ENCODE results near the gene MYH11.
"Not testable (repeated sequence)": the region's sequence is repeated elsewhere in the genome, so short reads cannot be mapped to it uniquely, and the experiment has no call there.

The MYH11 gene

DNA sequence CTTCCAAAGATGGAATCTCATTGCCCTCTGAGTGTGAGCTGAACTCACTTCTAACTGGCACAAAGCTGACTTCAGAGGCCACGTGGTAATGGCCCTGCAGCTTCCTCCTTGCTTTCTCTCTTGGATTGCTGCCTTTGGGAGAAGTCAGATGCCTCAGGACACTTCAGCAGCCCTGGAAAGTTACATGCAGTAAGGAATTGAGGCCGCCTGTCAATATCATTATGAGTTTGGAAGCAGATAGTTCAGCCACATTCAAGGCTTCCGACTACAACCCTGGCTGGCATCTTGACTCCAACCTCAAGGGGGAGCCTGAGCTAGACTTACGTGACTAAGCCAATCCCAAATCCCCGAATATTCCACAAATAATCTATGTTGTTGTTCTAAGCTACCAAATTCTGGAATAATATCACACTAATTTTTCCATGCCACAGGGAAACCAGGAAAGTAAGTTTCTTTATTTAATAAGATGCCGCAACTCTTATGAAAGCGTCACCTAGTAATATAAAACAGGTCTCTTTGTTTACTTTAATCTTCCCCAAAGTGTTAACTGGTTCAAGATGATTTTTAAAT is 18.0 kb upstream of the MYH11 start:
- DNase-seq = peak; percentile 36

DNA sequence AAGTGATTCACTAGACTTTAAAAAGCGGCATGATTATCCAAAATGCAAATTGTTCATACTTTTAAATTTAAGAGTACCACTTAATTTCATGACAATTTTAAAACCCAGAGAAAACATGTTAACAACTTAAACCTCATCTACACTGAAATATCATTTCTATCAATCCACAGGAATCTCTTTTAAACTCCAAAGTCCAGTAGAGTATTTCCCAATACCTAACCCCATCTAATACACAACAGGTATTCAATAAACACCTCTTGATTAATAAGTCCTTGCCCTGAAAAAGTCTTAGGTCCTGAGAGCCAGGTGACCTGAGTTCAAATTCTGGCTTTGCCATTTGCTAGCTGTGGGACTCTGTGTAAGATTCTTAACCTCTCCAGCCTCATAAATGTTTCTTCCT is 16.9 kb upstream of the MYH11 start:
- no peak for DNase-seq

DNA sequence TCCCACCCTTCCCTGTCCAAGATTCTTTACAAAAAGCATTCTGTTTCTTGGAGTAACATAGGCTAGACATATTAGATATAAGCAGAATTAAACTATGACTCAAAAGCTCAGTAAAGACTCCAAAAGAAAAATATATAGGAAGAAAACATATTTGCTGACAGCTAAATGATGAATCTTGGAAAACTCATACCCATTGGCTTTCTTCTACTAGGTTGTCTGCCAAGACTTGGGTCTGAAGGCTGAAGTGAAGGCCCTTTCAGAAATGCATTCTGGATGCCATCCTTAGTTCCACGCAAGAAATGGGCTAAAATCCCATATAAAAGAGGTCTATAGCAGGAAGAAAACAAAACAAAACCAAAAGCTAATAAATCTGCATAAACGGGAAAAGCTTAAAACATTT is 16.5 kb upstream of the MYH11 start:
- no peak for DNase-seq

DNA sequence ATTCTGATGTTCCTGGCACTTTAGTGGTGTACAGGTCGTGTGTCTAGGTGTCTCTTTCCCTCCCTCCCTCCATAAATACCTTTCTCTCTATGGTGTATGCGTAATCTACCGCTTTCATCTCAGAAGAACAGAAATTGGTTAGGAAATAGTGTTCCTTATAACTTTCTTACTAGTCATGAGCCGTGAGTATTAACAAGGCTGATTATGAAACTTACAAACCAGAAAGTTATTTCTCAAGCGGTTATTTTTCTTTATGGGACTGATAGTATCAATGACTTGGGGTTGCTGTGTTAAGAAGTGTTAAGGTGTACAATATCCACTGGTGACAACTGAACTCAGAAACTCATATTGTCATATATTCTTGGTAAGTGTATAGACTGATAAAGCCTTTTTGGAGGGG is 13.2 kb upstream of the MYH11 start:
- no peak for DNase-seq

DNA sequence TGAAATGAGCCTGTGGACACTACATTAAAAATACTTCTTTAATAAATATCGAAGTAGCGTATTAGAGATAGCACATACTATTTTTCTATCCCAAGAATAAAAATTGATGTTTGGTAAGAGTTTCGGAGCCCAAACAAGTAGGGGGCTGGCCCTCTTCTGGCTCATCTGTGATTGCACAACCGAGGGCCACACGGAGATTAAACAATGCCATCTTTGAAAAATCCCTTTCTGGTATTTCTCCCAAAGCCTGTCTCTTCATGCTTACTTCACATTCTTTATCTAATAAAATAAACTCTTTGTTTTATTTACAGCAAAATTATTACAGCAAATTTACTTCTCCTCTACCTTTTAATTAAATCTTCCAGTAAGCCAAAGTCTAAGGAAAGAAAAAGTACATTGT is 9.6 kb upstream of the MYH11 start:
- DNase-seq = no peak

GRCh38 chr16:15865742-15866141 is 8.9 kb upstream of the MYH11 start:
- DNase-seq = no peak

- no peak for DNase-seq
Measured at GRCh38 chr16:15864939-15865338, 8.1 kb upstream of the MYH11 start.

- no peak for DNase-seq
Measured at GRCh38 chr16:15861996-15862395, 5.2 kb upstream of the MYH11 start.

- DNase-seq = no peak
Measured at GRCh38 chr16:15858921-15859668, 2.3 kb upstream of the MYH11 start.

- DNase-seq = no peak
Measured at GRCh38 chr16:15857724-15858560, 1.1 kb upstream of the MYH11 start.

- no peak for DNase-seq
Measured at GRCh38 chr16:15856182-15856581, 646 bp downstream of the MYH11 start.

GRCh38 chr16:15855704-15856003 is 1.2 kb downstream of the MYH11 start:
- no peak for DNase-seq

DNA sequence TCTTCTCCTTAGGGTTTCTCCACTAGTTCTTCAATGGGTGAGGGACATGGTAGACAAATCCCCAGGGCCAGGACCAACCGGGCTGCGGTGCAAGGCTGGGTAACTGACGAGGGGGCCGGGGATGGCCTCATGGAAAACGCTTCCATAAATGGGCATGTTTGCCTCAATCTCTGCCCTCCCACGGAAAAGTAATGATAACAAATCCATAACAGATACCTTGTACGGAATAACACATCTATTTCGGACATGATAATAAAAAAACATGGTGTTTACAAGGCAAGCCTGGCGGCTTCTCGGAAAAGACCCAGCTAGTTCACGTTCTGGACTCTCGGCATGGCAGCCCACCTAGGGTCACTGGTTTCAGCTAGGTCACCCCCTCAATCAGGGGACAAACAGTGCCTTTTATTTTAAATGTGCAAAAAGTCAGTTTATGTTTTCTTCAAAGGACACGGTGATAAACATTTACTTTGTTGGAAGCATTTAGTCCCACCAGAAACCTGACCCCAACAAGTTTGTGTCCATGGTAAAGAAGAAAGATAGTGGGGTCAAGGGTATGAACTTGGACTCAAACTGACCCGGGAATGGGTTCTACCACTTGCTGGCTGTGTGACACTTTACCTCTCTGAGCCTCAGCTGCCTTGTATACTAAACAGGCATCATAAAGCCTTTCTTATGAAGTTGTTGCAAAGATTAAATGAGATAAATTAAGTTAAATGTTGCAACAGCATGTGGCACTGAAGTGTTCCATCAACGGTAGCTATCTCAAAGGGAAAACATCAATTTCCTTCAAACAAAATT is 1.7 kb downstream of the MYH11 start:
- DNase-seq = no peak

DNA sequence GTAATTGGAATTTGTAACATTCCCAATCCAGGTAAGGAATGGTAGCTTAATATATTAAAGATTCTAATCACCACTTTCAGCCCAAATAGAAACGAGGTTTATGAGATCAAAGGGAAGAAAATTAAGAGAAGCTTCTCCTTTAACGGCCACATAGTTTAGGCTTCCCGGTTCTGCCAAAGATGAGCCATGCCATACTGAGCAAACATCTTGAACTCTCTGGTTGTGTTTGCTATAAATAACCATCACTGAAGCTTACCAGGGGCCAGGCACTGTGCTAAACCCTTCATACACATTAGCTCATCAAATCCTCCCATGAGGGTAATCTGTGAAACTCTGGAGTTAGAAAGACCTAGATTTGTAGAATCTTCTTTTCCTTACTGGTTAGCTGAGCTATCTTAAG is 2.8 kb downstream of the MYH11 start:
- DNase-seq = no peak

DNA sequence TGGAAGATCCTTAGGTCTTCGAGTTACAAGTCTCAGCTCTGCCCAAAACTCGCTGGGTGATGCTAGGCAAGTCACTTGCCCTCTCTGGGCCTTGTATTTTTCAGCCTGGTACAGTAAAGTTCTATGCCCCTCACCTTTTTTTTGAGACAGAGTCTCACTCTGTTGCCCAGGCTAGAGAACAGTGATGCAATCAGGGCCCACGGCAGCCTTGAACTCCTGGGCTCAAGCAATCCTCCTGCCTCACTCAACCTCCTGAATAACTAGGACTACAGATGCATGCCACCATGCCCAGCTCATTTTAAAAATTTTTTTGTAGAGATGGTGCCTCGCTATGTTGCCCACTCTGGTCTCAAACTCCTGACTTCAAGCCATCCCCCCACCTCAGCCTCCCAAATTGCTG is 3.8 kb downstream of the MYH11 start:
- no peak for DNase-seq

DNA sequence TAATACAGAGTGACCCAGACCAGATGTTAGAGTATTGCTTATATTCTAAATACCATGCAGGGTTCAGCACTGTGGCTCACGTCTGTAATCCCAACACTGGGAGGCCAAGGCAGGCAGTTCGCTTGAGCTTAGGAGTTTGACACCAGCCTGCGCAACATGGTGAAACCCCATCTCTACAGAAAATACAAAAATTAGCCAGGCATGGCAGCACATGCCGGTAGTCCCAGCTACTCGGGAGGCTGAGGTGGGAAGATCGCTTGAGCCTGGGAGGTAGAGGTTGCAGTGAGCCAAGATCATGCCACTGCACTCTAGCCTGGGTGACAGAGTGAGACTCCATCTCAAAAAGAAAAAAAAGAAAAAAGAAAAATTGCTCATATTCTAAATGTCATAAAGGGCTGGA is 6.3 kb downstream of the MYH11 start:
- DNase-seq = not testable (repeated sequence)

DNA sequence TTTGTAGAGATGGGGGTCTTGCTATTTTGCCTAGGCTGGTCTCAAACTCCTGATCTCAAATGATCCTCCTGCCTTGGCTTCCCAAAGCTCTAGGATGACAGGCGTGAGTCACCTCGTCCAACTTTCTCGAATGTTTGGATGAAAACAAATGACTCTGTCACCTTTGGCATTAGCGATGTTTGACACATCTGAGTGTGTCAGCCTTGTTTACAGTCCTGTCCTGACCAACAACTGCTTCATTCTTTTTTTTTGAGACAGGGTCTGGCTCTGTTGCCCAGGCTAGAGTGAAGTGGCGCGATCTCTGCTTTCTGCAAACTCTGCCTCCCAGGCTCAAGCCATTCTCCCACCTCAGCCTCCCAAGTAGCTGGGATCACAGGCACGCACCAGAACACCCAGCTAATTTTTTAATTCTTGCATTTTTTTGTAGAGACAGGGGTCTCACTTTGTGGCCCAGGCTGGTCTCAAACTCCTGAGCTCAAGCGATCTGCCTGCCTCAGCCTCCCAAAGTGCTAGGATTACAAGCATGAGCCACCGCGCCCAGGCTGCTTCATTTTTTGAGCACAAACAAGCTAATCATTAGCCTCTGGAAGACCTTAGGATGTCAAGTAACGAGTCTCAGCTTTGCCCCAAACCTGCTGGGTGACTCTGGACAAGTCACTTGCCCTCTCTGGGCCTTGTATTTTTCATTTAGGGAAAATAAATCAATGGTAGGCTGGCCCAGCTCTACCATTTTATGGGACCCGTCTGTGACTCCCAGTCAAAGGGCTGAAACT is 7.4 kb downstream of the MYH11 start:
- DNase-seq = no peak

DNA sequence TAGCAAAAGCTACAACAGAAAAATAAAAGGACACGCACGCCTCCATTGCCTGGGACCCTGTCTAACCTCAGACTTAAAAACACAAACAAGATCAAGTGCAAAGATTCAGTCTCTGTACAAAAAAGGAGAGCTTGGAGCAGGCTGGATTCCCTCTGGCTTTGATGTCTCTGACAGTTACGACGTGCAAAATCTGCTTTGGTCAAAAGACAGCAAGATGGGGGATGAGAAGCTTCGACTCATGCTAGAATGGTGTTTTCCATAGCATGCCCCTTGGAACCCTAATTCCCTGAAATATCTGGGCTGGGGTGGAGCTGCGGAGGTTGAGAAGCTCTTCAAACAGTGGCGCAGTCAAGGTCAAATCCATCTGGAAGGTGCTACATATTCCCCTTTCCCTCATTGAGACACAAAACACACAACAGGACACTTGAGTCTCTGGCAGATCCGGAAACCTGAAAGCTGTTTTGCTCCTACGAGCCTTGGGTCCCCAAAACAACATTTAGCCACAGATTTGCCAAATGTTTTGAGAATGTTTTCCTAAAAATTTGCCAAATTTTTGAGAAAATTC is 9.1 kb downstream of the MYH11 start:
- DNase-seq = no peak

DNA sequence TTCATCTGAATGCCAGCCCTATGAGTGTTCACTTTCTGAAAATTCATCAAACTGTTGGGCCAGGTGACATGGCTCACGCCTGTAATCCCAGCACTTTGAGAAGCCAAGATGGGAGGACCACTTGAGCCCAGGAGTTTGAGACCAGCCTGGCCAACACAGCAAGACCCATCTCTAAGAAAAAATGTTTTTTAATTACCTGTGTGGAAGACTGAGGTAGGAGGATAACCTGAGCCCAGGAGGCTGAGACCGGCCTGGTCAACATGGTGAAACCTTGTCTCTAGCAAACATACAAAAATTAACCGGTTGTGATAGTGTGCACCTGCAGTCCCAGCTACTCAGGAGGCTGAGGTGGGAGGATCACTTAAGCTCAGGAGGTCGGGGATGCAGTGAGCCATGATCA is 10.3 kb downstream of the MYH11 start:
- DNase-seq = no peak

DNA sequence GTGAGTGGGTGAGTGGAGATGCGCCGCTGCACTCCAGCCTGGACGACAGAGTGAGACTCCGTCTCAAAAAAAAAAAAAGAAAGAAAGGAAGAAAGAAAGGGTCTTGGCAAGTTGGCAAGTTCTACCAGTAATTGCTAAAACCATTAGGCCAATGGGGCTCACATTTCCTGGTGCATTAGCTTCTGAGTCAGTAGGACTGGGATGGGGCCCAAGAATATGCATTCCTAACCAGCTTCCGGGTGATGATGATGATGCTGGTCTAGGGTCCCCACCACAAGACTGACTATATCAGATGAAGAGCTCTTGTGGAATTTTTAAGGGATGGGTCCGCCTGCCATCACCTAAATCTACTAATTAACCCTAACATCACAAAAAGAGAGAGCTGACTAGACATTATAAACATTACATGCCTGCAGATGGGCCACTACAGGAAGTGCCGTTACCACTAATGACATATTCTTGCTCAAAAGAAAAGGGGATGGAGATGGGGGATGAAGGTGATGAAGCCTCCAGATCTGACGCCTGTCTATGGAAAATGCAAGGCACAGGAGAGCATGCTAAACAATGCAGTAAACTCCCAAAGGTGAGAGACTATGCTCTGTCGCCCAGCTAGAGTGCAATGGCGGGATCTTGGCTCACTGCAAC is 13.1 kb downstream of the MYH11 start:
- no peak for DNase-seq

GRCh38 chr16:15839204-15839603 is 17.6 kb downstream of the MYH11 start:
- DNase-seq = not testable (repeated sequence)

- no peak for DNase-seq
Measured at GRCh38 chr16:15837761-15838160, 19.1 kb downstream of the MYH11 start.

Measured in NCI-H345 (cell line).